ENCODE measurements around the gene SMIM1.

The SMIM1 gene

GRCh38 chr1:3756394-3756793 is 16.2 kb upstream of the SMIM1 start:
- DNase-seq, result no peak

GRCh38 chr1:3759164-3759563 is 13.4 kb upstream of the SMIM1 start:
- DNase-seq, result no peak

GRCh38 chr1:3759796-3760195 is 12.8 kb upstream of the SMIM1 start:
- DNase-seq, result no peak

- DNase-seq, result no peak
These were observed 11.1 kb upstream of the SMIM1 start for GRCh38 chr1:3761296-3762010.

GRCh38 chr1:3762151-3762872 is 10.2 kb upstream of the SMIM1 start:
- no peak for DNase-seq

- no peak for DNase-seq
These were observed 9.7 kb upstream of the SMIM1 start for GRCh38 chr1:3762873-3763228.

- DNase-seq, result no peak
These were observed 9.0 kb upstream of the SMIM1 start for GRCh38 chr1:3763351-3764125.

- no peak for DNase-seq
These were observed 5.1 kb upstream of the SMIM1 start for GRCh38 chr1:3767328-3767925.

- DNase-seq, result no peak
These were observed 3.6 kb upstream of the SMIM1 start for GRCh38 chr1:3768811-3769390.

GRCh38 chr1:3770047-3770765 is 2.3 kb upstream of the SMIM1 start:
- no peak for DNase-seq

- DNase-seq, result no peak
These were observed 1.2 kb upstream of the SMIM1 start for GRCh38 chr1:3771108-3772026.

- DNase-seq, result peak in 11 of 14 donors; percentile 15 to 82 (median 53)
These were observed 378 bp upstream of the SMIM1 start for GRCh38 chr1:3772027-3772714.

- DNase-seq, result peak in 3 of 14 donors; percentile 16 to 46 (median 44)
These were observed 1.2 kb downstream of the SMIM1 start for GRCh38 chr1:3773572-3774275.

GRCh38 chr1:3774276-3774945 is 1.9 kb downstream of the SMIM1 start:
- peak in 4 of 14 donors; percentile 20 to 51 (median 43) for DNase-seq

- no peak for DNase-seq
These were observed 2.5 kb downstream of the SMIM1 start for GRCh38 chr1:3774946-3775489.

- DNase-seq, result peak in 6 of 14 donors; percentile 11 to 39 (median 32)
These were observed 3.1 kb downstream of the SMIM1 start for GRCh38 chr1:3775490-3776230.

- DNase-seq, result no peak
These were observed 3.8 kb downstream of the SMIM1 start for GRCh38 chr1:3776231-3776961.
